Progenitor cell of endocrine pancreas (in vitro differentiated cells): ENCODE measurements around the gene SRGAP2B. TPM values are rescaled to one million over a fixed set of nuclear protein-coding genes. Genes with fewer than 3 reads are reported as not detected.
"Not testable (repeated sequence)": the region's sequence is repeated elsewhere in the genome, so short reads cannot be mapped to it uniquely, and the experiment has no call there.

Source experiments
- DNase-seq: peaks from one replicate; pipeline ENCODE4 v3.0.0; 2021; ENCODE audit warnings: low spot score; ENCODE audit not compliant: unreplicated experiment
- H3K27ac Mint-ChIP-seq: 2 replicates; pipeline ENCODE4 v1.8.0; 2021; ENCODE audit warnings: mild to moderate bottlenecking, moderate library complexity, mixed read lengths
- H3K27me3 Mint-ChIP-seq: 2 replicates; pipeline ENCODE4 v1.8.0; 2021; ENCODE audit warnings: mixed read lengths
- H3K36me3 Mint-ChIP-seq: 2 replicates; pipeline ENCODE4 v1.8.0; 2022; ENCODE audit warnings: mixed read lengths; ENCODE audit not compliant: insufficient read depth
- H3K4me1 Mint-ChIP-seq: 2 replicates; pipeline ENCODE4 v1.8.0; 2021; ENCODE audit warnings: low read depth, mixed read lengths
- H3K4me3 Mint-ChIP-seq: 2 replicates; pipeline ENCODE4 v1.8.0; 2021; ENCODE audit warnings: low read depth, mild to moderate bottlenecking, moderate library complexity, mixed read lengths
- H3K9me3 Mint-ChIP-seq: 2 replicates; pipeline ENCODE4 v1.8.0; 2021; ENCODE audit warnings: low read depth, mixed read lengths
- total RNA-seq: library from RNA; stranded (reverse); gene quantifications from 2 replicates; pipeline ENCODE4 v1.2.1, GENCODE V29; 2021

SRGAP2B gene
- total RNA-seq, 1 donor from 2014 or later, result 16.2 TPM

DNA sequence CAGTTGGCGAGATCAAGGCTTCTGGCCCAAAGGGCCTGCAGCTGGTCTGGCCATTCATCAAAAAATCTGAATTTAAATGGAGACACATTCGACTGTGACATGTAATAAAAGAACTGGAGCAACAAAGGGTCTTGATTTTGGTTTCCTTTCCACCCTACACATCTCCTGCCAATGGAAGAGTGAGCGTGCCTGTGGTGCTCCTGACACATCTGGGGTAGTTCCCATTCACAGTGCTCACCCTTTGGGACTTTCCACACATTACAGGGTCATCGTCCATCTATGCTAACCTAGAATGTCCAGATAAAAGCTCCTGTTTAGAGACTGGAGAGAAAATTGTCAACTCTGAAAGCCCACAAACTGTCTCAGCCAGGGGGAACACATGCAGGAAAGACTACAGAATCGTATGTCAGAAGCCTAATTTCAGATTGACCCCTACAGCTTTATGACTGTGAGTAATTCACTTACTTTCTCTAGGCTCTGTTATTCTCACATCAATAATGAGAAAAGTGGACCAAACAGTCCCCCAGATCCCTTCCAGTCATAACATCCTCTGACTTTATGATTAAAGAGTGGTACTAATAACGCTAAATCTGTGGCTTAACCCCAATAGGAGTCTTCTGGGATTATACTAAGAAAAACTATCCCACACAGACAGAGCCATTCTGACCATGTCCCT is 46.8 kb downstream of the SRGAP2B start:
- H3K27me3 Mint-ChIP-seq, H3K4me3 Mint-ChIP-seq, H3K36me3 Mint-ChIP-seq, DNase-seq, H3K27ac Mint-ChIP-seq, H3K4me1 Mint-ChIP-seq, H3K9me3 Mint-ChIP-seq: not testable (repeated sequence)

DNA sequence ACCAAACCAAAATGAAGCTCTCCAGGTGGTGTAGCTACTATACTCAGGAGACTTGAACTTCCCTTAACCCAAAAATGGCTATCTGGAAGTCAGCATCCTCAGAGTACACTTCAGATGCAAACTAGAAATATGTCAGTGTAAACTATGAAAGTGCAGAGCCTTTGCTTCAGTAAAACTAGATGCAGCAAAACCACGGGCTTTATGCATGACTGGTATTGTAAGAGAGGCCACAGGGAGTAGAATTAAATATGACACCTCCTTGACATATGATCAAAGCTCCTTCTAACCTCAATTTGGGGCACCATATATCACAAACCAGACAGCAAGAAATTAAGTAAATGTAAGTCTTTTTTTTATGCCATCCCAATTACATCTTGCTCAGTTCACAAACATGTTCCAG is 47.6 kb downstream of the SRGAP2B start:
- not testable (repeated sequence) for H3K27me3 Mint-ChIP-seq, H3K4me1 Mint-ChIP-seq, H3K9me3 Mint-ChIP-seq, H3K36me3 Mint-ChIP-seq, H3K27ac Mint-ChIP-seq, DNase-seq, H3K4me3 Mint-ChIP-seq

DNA sequence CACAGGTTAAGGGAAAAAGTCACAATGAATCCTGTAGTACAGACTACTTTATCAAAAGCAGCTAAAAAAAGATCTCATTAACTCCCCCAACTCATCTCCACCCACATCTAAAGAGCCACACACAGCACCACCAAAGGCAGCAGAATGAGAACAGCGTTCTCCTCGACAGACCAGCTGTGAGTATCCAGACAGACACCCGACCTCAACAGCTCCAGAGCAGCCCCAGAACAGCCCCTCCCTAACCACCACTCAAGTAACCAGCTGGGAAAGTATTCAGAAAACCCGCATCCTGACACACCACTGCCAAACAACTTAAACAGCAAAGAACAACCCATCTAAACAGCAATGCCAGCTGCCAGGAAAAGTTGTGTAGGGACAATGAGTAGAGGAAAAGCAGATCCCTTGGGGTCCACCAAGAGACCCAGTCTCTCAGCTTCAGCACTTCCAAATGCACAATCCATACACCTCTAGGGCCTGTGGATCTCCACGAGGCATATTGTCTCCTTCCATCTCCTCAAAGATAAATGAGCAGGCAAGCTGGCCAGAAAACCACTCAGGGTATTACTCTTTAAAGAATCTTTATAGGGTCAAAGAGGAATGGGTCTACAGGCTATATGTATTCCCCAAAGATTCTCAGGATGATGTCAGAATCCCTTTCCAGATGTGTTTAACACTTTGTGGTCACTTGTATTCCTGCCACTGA is 49.4 kb downstream of the SRGAP2B start:
- DNase-seq, H3K27me3 Mint-ChIP-seq, H3K36me3 Mint-ChIP-seq, H3K9me3 Mint-ChIP-seq, H3K27ac Mint-ChIP-seq, H3K4me1 Mint-ChIP-seq, H3K4me3 Mint-ChIP-seq: not testable (repeated sequence)

DNA sequence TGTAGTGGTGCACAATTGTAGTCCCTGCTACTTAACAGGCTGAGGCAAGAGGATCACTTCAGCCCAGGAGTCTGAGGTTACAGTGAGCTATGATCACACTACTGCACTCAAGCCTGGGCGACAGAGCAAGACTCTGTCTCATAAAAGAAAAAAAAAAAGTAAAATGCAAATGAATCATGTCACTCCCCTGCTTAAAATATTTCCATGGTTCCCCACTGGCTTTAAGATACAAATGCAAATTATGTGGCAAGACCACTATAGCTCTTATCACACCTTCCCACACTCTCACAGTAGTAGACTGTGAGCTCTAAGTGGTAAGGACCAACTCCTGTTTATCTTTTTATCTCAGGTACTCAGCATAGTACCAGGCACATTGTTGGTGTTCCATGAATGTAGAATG is 53.6 kb downstream of the SRGAP2B start:
- H3K27me3 Mint-ChIP-seq, H3K27ac Mint-ChIP-seq, DNase-seq, H3K9me3 Mint-ChIP-seq, H3K36me3 Mint-ChIP-seq, H3K4me3 Mint-ChIP-seq, H3K4me1 Mint-ChIP-seq: not testable (repeated sequence)

DNA sequence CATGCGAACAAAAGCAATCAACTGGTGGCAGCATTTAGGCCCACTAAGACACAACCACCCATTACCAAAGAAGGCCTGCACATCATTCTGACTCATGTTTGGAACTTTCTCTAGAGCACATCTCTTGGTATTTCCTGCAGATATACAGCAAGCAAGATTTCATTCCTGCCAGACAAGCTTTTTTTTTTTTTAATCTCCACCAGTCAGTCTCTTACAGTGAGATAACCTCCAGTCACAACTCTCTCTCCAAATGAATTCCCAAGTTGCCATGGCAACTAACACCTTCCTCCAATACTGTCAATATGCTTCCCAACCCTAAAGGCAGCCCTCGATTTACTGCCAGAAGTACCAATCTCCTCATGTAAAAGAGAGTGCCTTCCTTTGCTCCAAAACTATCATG is 59.1 kb downstream of the SRGAP2B start:
- H3K9me3 Mint-ChIP-seq, DNase-seq, H3K27ac Mint-ChIP-seq, H3K4me1 Mint-ChIP-seq, H3K4me3 Mint-ChIP-seq, H3K36me3 Mint-ChIP-seq, H3K27me3 Mint-ChIP-seq: not testable (repeated sequence)

DNA sequence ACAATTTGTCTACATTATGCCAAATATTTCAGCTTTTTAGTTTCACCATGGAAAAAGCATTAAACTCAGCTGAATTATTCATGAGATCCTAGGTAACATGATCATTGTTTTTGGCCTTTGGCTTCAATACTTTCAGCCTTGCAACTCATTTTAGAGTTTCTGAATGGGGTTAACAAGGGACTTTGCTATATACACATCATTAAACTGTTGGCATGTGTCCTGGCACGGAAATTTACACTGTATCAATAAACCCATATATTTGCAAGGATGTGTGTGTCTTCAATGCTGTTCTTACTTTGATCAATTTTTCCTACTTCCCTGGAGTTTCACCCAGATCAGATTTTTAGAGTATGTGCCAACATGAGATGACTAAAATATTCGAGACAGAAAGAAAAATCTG is 61.6 kb downstream of the SRGAP2B start:
- not testable (repeated sequence) for H3K9me3 Mint-ChIP-seq, H3K27ac Mint-ChIP-seq, H3K27me3 Mint-ChIP-seq, H3K36me3 Mint-ChIP-seq, H3K4me3 Mint-ChIP-seq, H3K4me1 Mint-ChIP-seq, DNase-seq

DNA sequence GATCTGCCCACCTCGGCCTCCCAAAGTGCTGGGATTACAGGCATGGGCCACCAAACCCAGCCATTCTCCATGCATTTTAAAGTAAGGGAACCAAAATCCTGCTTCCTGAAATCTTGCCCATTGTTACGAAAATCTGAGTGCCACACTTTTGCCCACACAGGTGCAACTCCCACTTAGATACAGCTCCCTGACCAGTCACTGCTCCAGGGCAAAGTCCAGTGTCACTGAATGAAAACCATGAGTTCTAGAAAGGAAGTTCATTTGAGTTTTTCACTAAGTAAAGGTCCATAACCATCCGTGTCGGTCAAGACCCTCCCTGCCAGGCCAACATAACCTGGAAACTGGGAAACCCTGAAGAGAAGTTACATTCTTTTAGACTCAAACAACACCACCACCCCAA is 67.9 kb downstream of the SRGAP2B start:
- not testable (repeated sequence) for H3K27ac Mint-ChIP-seq, H3K27me3 Mint-ChIP-seq, H3K9me3 Mint-ChIP-seq, DNase-seq, H3K4me3 Mint-ChIP-seq, H3K36me3 Mint-ChIP-seq, H3K4me1 Mint-ChIP-seq

DNA sequence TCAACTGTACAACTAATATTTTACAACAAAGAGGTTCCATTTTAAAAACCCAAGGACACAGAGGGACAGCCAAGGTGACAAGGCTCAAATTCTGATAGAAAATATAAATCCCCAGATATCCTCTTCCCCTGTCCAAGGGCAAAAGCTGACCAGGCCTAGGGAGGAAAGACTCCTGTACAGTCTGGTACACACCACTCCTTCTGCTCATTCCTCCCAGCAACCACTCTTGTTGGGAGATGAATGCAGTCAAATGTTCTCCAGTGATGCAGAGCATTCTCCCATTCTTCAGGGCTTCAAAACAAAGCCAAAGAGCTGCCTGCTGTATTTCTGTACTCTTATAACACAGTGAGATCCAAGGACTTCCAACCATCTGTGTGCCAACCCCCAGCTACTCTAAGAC is 69.8 kb downstream of the SRGAP2B start:
- not testable (repeated sequence) for H3K4me3 Mint-ChIP-seq, H3K27ac Mint-ChIP-seq, H3K9me3 Mint-ChIP-seq, H3K27me3 Mint-ChIP-seq, H3K36me3 Mint-ChIP-seq, DNase-seq, H3K4me1 Mint-ChIP-seq

DNA sequence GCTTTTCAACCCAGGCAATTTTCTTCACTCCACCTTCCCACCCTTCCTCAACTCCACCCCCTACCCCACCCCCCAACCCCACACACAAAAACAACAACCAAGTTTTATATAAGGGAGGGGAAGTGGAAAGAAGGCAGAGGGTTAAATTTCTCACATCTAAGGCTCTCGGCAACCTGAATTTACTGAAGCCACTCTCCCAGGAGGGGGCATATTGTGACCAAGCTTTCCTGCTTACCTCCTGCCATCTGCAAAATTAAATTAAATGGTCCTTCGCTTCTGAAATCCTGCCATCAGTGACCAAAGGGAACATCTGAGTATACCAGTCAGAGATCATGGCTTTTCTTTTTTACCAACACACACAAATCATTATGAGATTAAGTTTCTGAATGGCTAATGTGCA is 72.9 kb downstream of the SRGAP2B start:
- not testable (repeated sequence) for H3K27me3 Mint-ChIP-seq, H3K9me3 Mint-ChIP-seq, H3K27ac Mint-ChIP-seq, H3K4me1 Mint-ChIP-seq, DNase-seq, H3K4me3 Mint-ChIP-seq, H3K36me3 Mint-ChIP-seq

DNA sequence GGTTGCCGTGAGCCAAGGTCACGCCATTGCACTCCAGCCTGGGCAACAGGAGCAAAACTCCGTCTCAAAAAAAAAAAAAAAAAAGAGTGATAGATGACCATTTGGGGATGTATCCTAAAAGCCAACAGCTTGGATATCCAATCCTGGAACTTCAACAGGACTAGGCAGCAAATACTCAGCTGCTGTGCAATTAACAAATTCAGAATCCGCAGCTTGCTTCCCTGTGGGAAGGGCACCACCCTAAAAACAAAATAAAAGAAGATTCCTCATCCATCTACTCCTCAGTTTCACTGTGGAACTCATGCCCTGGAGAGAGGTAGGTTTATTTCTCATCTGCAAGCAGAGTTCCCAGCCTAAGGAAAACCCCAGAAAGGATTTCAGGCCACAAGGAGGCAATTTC is 73.4 kb downstream of the SRGAP2B start:
- H3K36me3 Mint-ChIP-seq, H3K27me3 Mint-ChIP-seq, H3K9me3 Mint-ChIP-seq, H3K27ac Mint-ChIP-seq, DNase-seq, H3K4me3 Mint-ChIP-seq, H3K4me1 Mint-ChIP-seq: not testable (repeated sequence)

DNA sequence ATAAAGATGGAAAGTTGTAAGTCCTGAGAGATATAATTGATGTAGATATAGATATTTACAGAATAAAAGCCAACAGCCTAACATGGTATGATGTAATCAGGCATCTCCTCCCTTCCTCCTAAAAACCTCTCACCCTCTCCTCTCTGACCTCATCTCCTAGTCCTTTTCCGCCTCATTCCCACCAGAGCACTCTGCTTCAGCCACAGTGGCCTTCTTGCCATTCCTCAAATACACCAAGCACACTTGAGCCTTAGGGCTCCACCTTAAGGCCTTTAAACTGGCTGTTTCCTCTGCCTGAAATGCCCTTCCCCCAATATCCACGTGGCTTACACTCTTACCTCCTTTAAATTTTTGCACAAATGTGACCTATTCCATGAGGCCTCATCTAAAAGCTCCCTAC is 75.4 kb downstream of the SRGAP2B start:
- H3K4me3 Mint-ChIP-seq, H3K27ac Mint-ChIP-seq, H3K4me1 Mint-ChIP-seq, H3K9me3 Mint-ChIP-seq, H3K27me3 Mint-ChIP-seq, H3K36me3 Mint-ChIP-seq, DNase-seq: not testable (repeated sequence)

DNA sequence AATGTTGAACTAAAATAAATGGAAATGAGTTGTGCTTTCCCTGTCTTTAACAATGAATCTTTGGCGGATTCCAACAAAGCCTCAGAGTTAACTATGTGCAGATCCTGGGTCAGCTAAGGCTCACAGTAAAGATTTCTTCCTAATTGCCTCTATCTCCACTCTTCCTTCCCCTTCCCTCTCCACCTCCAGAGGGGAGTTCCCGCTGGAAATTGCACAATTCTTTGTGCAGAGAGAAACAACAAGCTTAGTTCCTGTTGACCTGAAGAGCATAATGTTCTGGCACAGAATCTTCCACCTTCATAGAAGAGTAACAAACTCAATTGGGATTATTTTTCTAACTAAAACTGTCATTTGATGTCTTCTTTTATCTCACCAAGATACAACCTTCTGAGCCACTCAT is 77.4 kb downstream of the SRGAP2B start:
- H3K9me3 Mint-ChIP-seq, H3K4me1 Mint-ChIP-seq, H3K36me3 Mint-ChIP-seq, H3K4me3 Mint-ChIP-seq, H3K27me3 Mint-ChIP-seq, H3K27ac Mint-ChIP-seq, DNase-seq: not testable (repeated sequence)

DNA sequence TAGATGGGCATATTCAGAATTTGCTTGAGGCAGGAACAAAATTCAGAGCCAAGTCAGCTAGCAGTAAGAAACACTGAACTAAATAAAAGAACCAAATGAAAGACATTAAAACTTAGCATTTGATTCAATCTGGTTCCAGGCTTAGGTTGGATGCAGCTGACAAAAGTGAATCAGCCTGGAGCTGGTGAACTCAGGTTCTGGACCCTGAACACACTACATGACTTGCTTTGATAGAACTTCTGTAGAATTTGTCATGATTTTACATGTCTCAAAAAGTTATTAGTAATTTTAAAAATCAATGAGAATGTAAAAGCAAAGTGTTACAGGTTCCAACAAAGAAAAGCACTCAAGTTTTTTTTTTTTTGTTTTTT is 78.7 kb downstream of the SRGAP2B start:
- H3K9me3 Mint-ChIP-seq, H3K36me3 Mint-ChIP-seq, H3K4me3 Mint-ChIP-seq, H3K4me1 Mint-ChIP-seq, DNase-seq, H3K27me3 Mint-ChIP-seq, H3K27ac Mint-ChIP-seq: not testable (repeated sequence)
